ENCODE data around the gene MICAL3.

The MICAL3 gene

GRCh38 chr22:17794726-17795542 is 229.4 kb downstream of the MICAL3 start:
- peak overlapping the region; percentile 20 for H3K27ac Mint-ChIP-seq (ENCODE audit: low read depth)
- H3K27me3 Mint-ChIP-seq: no peaks in the 10 kb centered on the region
- no peaks in the 10 kb centered on the region for H3K9me3 Mint-ChIP-seq
- H3K36me3 Mint-ChIP-seq (ENCODE audit: insufficient read depth): peaks cover 9% of the 10 kb centered on the region
- H3K4me3 Mint-ChIP-seq: no peak overlapping the region
- H3K4me1 Mint-ChIP-seq: no peaks in the 10 kb centered on the region
- DNase-seq (ENCODE audit: low spot score in 2 of 2): no peak
- no peak for ATAC-seq (replicated peaks; ENCODE audit: extremely low read depth, poor library complexity, severe bottlenecking)

DNA sequence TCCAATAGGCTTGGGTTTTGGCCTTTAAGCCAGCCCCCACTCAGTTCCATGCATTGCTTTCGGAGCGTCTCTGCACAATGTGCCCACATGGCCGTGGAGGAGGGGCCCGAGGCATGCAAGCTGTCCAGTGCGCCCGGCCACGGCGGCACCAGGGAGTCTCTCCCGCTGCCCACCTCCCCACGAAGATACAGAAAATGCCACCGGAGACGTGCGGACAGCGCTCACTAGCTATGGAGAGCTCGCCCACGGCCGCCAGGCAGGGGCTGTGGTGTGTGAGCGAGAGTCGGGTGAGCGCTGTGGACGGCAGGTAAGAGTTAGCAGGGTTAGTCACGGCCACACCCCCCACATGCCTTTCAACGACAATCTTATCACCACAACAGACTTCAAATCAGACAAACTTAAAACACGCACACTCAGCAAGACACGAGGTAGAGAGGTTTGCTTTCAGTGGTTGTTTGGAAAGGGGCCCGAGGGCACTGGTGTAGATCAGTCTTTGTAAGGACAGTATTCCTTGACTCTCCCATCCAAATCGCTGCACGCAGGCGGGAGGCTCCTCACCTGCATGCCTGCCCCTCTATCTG is 231.4 kb downstream of the MICAL3 start:
- no peak for DNase-seq (ENCODE audit: low spot score in 2 of 2)

DNA sequence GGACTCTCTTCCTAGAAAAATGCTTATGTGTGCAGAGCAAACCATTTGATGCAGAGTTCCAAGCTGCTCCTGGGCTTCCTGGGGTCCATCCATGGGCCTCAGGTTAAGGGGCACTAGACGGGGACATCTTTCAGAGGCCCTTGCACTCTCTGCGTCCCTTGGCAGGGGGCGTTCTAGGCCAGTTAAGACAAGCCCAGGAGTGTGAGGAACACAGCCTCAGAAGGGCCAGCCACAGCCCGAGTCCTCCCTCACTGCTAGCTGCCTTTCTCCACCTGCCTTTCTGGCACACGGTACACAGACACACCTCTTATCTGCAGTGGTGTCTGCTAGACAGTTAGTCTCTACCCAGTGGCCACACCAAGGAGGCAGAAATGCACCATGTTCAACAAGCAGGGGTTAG is 232.1 kb downstream of the MICAL3 start:
- DNase-seq (ENCODE audit: low spot score in 2 of 2): no peak
- no peak overlapping the region for H3K27ac Mint-ChIP-seq (ENCODE audit: low read depth)
- peaks cover 12% of the 10 kb centered on the region for H3K36me3 Mint-ChIP-seq (ENCODE audit: insufficient read depth)
- ATAC-seq (replicated peaks; ENCODE audit: extremely low read depth, poor library complexity, severe bottlenecking): no peak
- H3K9me3 Mint-ChIP-seq: no peaks in the 10 kb centered on the region
- no peak overlapping the region for H3K4me3 Mint-ChIP-seq
- H3K4me1 Mint-ChIP-seq: no peaks in the 10 kb centered on the region
- no peaks in the 10 kb centered on the region for H3K27me3 Mint-ChIP-seq

More for the DNA sequence above, 231.4 kb downstream of the MICAL3 start:
- no peak for ATAC-seq (replicated peaks; ENCODE audit: extremely low read depth, poor library complexity, severe bottlenecking)
- Mint-ChIP-seq H3K27ac (ENCODE audit: low read depth) (peak overlapping the region; percentile 56), H3K27me3 (no peaks in the 10 kb centered on the region), H3K4me3 (no peak overlapping the region), H3K4me1 (no peaks in the 10 kb centered on the region), H3K36me3 (ENCODE audit: insufficient read depth) (peaks cover 12% of the 10 kb centered on the region), H3K9me3 (no peaks in the 10 kb centered on the region)

DNA sequence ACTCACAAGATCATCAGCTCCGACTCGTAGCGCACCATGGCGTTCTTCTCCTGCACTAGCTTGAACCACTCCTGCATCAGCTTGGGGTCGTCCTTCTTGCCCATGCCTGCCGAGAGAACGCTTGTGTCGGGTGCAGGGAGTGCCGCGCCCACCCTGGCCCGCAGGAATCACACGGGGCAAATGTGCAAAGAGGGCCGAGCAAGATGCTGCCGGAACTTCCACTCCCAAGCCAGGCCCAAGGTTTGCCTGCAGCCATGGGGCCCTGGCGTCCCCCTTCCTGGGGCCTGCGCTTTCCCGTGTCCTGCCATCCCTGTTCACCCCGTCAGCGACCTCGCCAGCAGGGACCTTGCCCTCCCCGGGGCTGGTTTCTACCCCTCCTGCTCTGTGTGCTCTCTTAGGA is 233.2 kb downstream of the MICAL3 start:
- H3K4me1 Mint-ChIP-seq: no peaks in the 10 kb centered on the region
- no peak overlapping the region for H3K4me3 Mint-ChIP-seq
- ATAC-seq (replicated peaks; ENCODE audit: extremely low read depth, poor library complexity, severe bottlenecking): no peak
- H3K9me3 Mint-ChIP-seq: no peaks in the 10 kb centered on the region
- DNase-seq (ENCODE audit: low spot score in 2 of 2): no peak
- H3K36me3 Mint-ChIP-seq (ENCODE audit: insufficient read depth): peaks cover 11% of the 10 kb centered on the region
- H3K27me3 Mint-ChIP-seq: no peaks in the 10 kb centered on the region
- peak overlapping the region; percentile 25 for H3K27ac Mint-ChIP-seq (ENCODE audit: low read depth)

GRCh38 chr22:17789379-17790200 is 234.8 kb downstream of the MICAL3 start:
- Mint-ChIP-seq H3K27me3 (no peaks in the 10 kb centered on the region), H3K9me3 (no peaks in the 10 kb centered on the region), H3K36me3 (ENCODE audit: insufficient read depth) (peaks cover 8% of the 10 kb centered on the region), H3K4me1 (no peaks in the 10 kb centered on the region), H3K4me3 (no peak overlapping the region), H3K27ac (ENCODE audit: low read depth) (no peak overlapping the region)
- DNase-seq (ENCODE audit: low spot score in 2 of 2) (no peak), ATAC-seq (replicated peaks; ENCODE audit: extremely low read depth, poor library complexity, severe bottlenecking) (no peak)

GRCh38 chr22:17788528-17789378 is 235.6 kb downstream of the MICAL3 start:
- H3K4me3 Mint-ChIP-seq: no peak overlapping the region
- no peaks in the 10 kb centered on the region for H3K9me3 Mint-ChIP-seq
- peaks cover 8% of the 10 kb centered on the region for H3K36me3 Mint-ChIP-seq (ENCODE audit: insufficient read depth)
- H3K27me3 Mint-ChIP-seq: no peaks in the 10 kb centered on the region
- DNase-seq (ENCODE audit: low spot score in 2 of 2) (no peak), ATAC-seq (replicated peaks; ENCODE audit: extremely low read depth, poor library complexity, severe bottlenecking) (no peak)
- no peaks in the 10 kb centered on the region for H3K4me1 Mint-ChIP-seq
- H3K27ac Mint-ChIP-seq (ENCODE audit: low read depth): no peak overlapping the region

DNA sequence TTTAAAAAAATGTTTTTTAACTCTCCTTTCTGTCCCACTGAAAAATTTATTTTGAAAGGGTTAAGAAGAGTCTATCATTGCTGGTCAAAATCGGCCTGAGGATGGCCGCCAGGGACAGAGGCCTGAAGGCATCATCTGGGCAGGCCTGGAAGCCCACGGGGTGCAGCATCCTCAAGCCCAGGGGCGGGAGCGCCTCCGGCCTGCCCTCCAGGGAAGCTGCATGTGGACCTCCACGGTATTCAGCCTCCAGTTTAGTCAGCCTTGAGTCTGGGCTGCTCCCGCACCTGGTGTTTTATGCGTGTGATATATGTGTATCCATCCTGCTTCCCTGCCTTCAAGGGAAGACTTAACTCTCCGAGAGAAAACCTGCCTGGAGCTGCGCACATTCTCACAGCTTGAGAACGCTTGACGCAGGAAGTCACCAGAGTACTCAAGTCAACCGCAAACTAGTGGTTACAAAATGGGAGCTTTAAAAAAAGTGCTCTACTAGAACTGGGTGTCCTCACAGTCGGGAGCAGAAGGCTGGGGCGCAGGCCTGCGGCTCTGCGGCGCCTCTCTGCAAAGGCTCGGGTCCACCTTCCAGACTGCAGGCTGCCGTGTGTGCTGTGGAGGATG is 236.5 kb downstream of the MICAL3 start:
- H3K9me3 Mint-ChIP-seq: no peaks in the 10 kb centered on the region
- ATAC-seq (replicated peaks; ENCODE audit: extremely low read depth, poor library complexity, severe bottlenecking) (peak; percentile 59), DNase-seq (ENCODE audit: low spot score in 2 of 2) (no peak)
- no peaks in the 10 kb centered on the region for H3K27me3 Mint-ChIP-seq
- peaks cover 5% of the 10 kb centered on the region for H3K36me3 Mint-ChIP-seq (ENCODE audit: insufficient read depth)
- no peak overlapping the region for H3K27ac Mint-ChIP-seq (ENCODE audit: low read depth)
- no peak overlapping the region for H3K4me3 Mint-ChIP-seq
- H3K4me1 Mint-ChIP-seq: no peaks in the 10 kb centered on the region

DNA sequence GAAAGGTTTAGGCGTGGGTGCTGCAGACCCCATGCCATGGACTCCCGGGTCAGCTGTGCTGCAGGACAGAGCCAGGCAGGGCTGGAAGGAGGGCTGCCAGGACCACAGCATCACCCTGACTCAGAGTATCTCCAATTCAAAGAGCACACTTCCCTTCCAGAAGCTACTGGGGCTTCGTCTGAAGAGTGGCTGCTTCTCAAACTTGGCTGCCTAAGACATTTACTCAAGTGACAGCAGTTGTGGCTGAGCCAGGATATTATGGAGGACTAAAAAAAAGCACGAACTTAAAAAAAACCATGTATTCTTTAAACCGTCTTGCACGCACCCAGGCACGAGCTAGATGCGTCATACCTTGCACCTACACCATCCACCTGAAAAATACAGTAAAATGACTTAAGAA is 237.1 kb downstream of the MICAL3 start:
- no peak for DNase-seq (ENCODE audit: low spot score in 2 of 2)

DNA sequence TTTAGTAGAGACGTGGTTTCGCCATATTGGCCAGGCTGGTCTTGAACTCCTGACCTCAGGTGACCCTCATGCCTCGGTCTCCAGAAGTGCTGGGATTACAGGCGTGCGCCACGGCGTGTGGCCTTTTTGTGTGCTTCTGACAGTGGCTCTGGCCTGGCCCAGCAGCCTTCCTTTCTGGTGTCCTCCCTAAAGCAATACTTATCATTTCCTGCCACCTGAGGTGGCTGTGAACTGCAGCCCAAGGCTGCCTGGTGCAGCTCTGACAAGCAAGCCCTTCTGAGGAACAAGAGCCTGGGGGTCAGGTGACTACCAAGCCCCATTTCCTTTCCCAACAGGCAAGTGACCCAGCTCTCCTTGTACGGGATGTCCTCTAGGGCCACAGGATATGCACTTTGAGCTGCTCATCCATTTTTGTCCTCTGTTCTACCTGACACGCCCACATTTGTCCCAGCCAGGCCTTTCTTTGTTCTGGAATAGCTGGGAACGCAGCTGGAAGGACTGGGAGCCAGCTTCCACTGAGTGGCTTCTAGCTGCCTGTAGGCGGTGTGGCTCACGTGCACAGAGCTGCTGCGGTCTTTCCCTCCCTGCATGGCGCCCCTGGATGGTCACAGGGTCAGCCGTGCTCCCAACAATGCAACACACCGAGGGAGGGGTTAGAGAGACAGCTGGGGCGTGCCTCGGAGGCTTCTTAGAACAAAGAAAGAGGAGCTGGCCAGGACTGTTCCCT is 237.8 kb downstream of the MICAL3 start:
- DNase-seq (ENCODE audit: low spot score in 2 of 2) (no peak), ATAC-seq (replicated peaks; ENCODE audit: extremely low read depth, poor library complexity, severe bottlenecking) (no peak)
- Mint-ChIP-seq H3K4me1 (peaks cover 12% of the 10 kb centered on the region), H3K27ac (ENCODE audit: low read depth) (no peak overlapping the region), H3K27me3 (no peaks in the 10 kb centered on the region), H3K4me3 (no peak overlapping the region), H3K9me3 (no peaks in the 10 kb centered on the region), H3K36me3 (ENCODE audit: insufficient read depth) (peaks cover 4% of the 10 kb centered on the region)

More for the DNA sequence above, 237.1 kb downstream of the MICAL3 start:
- H3K4me1 Mint-ChIP-seq: peaks cover 6% of the 10 kb centered on the region
- peaks cover 5% of the 10 kb centered on the region for H3K36me3 Mint-ChIP-seq (ENCODE audit: insufficient read depth)
- no peak for ATAC-seq (replicated peaks; ENCODE audit: extremely low read depth, poor library complexity, severe bottlenecking)
- H3K4me3 Mint-ChIP-seq: no peak overlapping the region
- H3K27ac Mint-ChIP-seq (ENCODE audit: low read depth): no peak overlapping the region
- H3K27me3 Mint-ChIP-seq: no peaks in the 10 kb centered on the region
- H3K9me3 Mint-ChIP-seq: no peaks in the 10 kb centered on the region

DNA sequence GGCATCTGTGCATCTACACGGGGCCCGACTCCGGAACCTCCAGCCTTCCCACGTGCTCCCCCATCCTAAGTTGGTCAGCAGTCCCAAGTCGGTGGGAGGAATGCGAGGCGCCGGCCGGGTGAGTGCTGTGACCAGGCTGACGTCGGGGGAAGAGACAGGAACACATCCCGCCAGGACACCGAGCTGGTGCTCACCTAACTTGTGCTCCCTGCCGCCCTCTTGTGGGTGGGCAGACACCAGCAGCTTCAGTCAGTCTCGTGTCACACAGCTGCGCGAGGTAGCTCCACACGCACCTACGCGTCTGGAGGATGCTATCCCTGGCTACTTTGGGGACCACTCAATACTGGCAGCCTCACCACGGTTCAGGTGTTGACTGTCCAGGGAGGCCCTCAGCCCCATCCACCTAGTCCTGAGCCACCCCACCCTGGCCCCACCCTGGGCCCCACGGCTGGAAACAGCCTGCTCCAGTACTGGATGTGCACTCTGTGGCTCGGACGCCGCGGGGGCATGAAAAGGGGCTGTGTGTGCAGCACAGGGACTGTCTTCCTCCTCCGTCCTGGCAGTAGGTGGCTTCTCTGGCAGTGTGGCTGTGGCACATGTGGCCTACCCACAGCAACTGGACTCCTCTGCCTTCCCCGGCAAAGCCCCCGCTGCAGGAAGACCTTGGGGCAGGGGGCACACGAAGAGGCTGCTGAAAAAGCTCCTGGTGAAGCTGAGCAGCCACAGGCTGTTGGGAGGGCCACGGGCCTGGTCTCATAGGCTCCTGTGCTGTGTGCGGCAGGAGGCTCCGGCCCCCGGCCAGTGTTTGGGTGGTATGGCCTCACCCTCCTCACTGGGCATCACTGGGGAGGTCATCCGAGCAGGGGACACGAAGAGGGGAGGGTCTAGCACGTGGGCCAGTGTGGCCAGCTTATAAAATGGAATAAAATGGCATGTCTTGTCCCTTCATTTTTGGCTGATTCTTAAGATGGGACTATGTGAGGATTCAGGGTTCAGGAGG is 238.9 kb downstream of the MICAL3 start:
- ATAC-seq (replicated peaks; ENCODE audit: extremely low read depth, poor library complexity, severe bottlenecking) (no peak), DNase-seq (ENCODE audit: low spot score in 2 of 2) (peak; percentile 61 to 69)
- Mint-ChIP-seq H3K27me3 (no peaks in the 10 kb centered on the region), H3K36me3 (ENCODE audit: insufficient read depth) (peaks cover 4% of the 10 kb centered on the region), H3K9me3 (no peaks in the 10 kb centered on the region), H3K4me1 (peaks cover 23% of the 10 kb centered on the region), H3K27ac (ENCODE audit: low read depth) (no peak overlapping the region), H3K4me3 (no peak overlapping the region)
